ENCODE measurements around the gene KCNQ1OT1.

GRCh38 chr11:2643746-2644145 is 56.0 kb downstream of the KCNQ1OT1 start:
- TF ChIP-seq CTCF (IDR thresholded peaks at IDR 0.05 in 8 of 11, conservative IDR thresholded peaks at IDR 0.05 in 3 of 11) (no peak), POLR2AphosphoS5 (IDR thresholded peaks at IDR 0.05) (no peak), POLR2A (IDR thresholded peaks at IDR 0.05) (no peak)
